ENCODE data around the gene SLC4A8.

Gene SLC4A8

DNA sequence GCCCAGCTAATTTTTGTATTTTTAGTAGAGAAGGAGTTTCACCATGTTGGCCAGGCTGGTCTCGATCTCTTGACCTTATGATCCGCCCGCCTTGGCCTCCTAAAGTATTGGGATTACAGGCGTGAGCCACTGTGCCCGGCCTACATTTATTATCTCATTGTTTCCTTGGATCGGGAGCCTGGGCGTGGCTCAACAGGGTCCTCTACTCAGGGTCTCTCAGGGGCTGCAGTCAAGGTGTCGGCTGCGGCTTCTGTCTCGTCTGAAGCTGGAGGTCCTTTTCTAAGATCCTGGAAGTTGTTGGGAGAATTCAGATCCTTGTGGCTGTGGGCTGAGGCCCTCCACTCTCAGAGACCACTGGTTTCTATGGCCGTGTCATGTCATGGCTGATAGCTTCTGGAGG lies 100.9 kb downstream of the SLC4A8 start:
- Histone ChIP-seq H3K9me3 (ENCODE audit: control insufficient read depth, insufficient read depth, low read depth, low read length) (no peaks in the 10 kb centered on the region), H3K4me3 (ENCODE audit: low read depth, low read length) (no peak overlapping the region), H3K4me1 (ENCODE audit: control insufficient read depth, insufficient read depth, low read length) (no peaks in the 10 kb centered on the region; the same call in 1 of the 2 replicates), H3K9ac (ENCODE audit: low read length) (no peak overlapping the region), H3K27ac (ENCODE audit: low read depth, low read length) (no peak overlapping the region), H3K27me3 (ENCODE audit: control insufficient read depth, insufficient read depth, low read length) (no peaks in the 10 kb centered on the region), H3K36me3 (ENCODE audit: control insufficient read depth, insufficient read depth, low read length) (no peaks in the 10 kb centered on the region)

DNA sequence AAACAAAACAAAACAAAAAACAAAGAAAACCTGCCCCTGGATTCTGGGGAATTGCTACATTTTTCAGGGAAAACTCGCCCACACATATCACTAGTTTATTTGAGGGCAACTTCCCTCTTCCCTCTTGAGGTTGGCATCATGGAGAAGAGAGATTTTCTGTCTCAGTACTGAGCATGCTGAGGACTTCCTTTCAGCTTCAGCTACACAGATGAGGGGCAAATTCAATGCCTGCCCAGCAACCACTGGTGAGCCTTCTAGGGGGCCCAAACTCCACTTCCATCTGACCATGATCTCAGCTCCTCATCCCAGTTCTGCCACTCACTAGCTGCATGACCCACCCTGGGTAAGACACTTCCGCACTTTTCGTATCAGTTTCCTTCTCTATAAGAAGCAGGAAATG lies 103.3 kb downstream of the SLC4A8 start:
- Histone ChIP-seq H3K9ac (ENCODE audit: low read length) (no peak overlapping the region), H3K27ac (ENCODE audit: low read depth, low read length) (no peak overlapping the region), H3K4me3 (ENCODE audit: low read depth, low read length) (no peak overlapping the region), H3K9me3 (ENCODE audit: control insufficient read depth, insufficient read depth, low read depth, low read length) (no peaks in the 10 kb centered on the region), H3K36me3 (ENCODE audit: control insufficient read depth, insufficient read depth, low read length) (no peaks in the 10 kb centered on the region), H3K27me3 (ENCODE audit: control insufficient read depth, insufficient read depth, low read length) (no peaks in the 10 kb centered on the region), H3K4me1 (ENCODE audit: control insufficient read depth, insufficient read depth, low read length) (peaks cover 12% of the 10 kb centered on the region)

DNA sequence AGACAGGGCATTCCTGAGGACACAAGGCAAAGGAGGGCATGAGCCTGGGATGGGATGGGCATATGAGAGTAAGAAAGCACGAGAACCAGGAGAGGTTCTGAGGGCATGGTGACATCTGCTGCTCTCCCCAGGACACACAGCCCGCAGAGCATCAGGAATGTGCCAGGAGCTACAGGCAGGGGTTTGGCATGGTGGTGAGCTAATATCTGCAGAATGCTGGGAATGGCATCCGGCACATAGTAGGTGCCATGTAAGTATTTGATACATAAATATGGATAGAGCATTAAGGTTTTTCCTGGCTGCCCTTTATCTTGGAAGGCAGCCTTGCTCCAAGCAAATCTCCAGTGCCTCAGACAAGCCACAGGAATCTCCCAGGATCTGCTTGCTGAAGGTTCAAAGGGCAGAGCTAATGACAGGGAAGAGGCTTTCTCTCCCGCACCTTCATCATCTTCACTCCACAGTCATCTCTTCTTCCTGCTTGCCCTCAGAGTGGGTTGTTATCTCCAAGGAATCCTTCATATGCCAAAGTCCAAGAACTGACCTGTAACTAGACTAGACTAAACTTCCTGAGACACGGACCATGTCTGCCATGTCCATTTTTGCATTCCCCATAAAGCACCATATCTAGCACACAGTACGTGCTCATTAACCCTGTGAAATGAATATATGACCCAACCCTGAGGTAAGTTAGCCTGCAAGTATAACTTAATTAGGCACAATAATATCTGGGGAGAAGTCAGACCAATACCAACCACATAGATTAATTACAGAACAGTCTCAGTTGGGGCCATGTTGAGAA lies 104.4 kb downstream of the SLC4A8 start:
- no peak overlapping the region for H3K27ac ChIP-seq (ENCODE audit: low read depth, low read length)
- no peaks in the 10 kb centered on the region for H3K36me3 ChIP-seq (ENCODE audit: control insufficient read depth, insufficient read depth, low read length)
- H3K9me3 ChIP-seq (ENCODE audit: control insufficient read depth, insufficient read depth, low read depth, low read length) = no peaks in the 10 kb centered on the region
- H3K4me1 ChIP-seq (ENCODE audit: control insufficient read depth, insufficient read depth, low read length) = peaks cover 18% of the 10 kb centered on the region
- H3K4me3 ChIP-seq (ENCODE audit: low read depth, low read length) = no peak overlapping the region
- no peaks in the 10 kb centered on the region for H3K27me3 ChIP-seq (ENCODE audit: control insufficient read depth, insufficient read depth, low read length)
- H3K9ac ChIP-seq (ENCODE audit: low read length) = no peak overlapping the region

DNA sequence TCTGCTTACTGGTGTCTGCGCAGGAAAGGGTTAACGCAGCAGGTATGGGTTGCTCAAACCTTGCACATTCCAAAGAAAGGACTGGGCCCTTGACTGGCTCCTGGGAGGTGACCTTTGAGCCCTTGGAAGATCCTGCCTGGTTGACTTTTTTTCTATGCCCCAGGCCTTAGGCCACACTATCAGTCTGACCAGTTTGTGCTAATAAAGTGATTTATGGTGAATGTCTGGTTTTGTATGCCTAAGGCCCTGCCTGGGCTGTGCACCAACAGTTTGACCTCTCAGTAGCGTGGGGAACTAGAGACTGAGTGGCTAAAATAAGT lies 105.0 kb downstream of the SLC4A8 start:
- H3K4me1 ChIP-seq (ENCODE audit: control insufficient read depth, insufficient read depth, low read length) = peaks cover 22% of the 10 kb centered on the region
- H3K36me3 ChIP-seq (ENCODE audit: control insufficient read depth, insufficient read depth, low read length) = no peaks in the 10 kb centered on the region
- no peak overlapping the region for H3K27ac ChIP-seq (ENCODE audit: low read depth, low read length)
- H3K4me3 ChIP-seq (ENCODE audit: low read depth, low read length) = no peak overlapping the region
- no peaks in the 10 kb centered on the region for H3K27me3 ChIP-seq (ENCODE audit: control insufficient read depth, insufficient read depth, low read length)
- no peak overlapping the region for H3K9ac ChIP-seq (ENCODE audit: low read length)
- H3K9me3 ChIP-seq (ENCODE audit: control insufficient read depth, insufficient read depth, low read depth, low read length) = no peaks in the 10 kb centered on the region

DNA sequence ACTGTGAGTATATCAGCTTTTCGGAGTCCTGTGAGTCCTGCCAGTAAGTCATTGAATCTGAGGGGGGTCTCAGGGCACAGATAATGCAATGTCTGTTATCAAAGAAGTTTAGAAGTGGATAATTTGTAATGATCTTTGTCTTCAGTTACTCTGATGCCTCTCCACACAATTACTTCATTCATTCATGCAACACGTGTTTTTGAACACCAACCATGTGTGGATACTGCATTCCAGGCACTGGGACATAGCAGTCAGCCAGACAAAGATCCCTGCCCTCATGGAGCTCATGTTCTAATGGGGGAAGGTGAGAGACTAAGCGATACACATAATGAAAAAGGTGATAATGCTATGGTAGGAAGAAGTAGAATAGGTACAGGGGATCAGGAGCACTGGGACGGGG lies 105.6 kb downstream of the SLC4A8 start:
- Histone ChIP-seq H3K36me3 (ENCODE audit: control insufficient read depth, insufficient read depth, low read length) (no peaks in the 10 kb centered on the region), H3K4me1 (ENCODE audit: control insufficient read depth, insufficient read depth, low read length) (peaks cover 24% of the 10 kb centered on the region), H3K9ac (ENCODE audit: low read length) (no peak overlapping the region), H3K27me3 (ENCODE audit: control insufficient read depth, insufficient read depth, low read length) (no peaks in the 10 kb centered on the region), H3K4me3 (ENCODE audit: low read depth, low read length) (no peak overlapping the region), H3K27ac (ENCODE audit: low read depth, low read length) (no peak overlapping the region), H3K9me3 (ENCODE audit: control insufficient read depth, insufficient read depth, low read depth, low read length) (no peaks in the 10 kb centered on the region)

DNA sequence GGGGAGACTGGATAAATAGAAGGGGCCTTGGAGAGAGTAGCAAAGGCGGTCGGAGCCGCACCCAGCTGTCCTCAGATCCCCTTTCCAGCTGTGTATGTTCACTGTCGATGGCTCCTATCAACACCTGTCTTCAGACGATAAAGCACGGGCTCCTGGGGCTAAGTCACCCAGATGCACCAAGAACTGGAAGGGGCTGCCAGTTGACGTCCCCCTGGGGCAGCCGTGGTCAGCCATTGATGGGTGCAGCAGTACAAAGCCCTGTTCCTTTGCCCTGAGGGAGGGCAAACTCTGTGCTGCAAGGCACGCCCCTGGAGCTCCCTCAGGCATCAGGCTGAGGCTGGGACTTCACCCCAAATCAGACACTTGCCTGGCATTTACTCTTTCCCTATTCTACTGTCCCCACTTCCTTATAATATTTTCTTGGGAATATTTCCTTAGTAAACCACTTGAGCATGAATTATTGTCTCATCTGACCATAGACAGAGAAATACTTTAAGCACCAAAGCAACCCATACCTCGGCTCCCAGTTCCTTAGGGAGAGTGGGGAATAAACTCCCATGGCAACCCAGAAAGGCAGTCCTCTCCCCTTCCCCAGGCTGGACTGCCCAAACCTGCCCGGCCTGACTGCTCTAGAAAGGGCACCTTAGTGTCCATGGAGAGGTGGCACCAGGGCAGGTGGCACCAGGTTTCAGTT lies 106.8 kb downstream of the SLC4A8 start:
- Histone ChIP-seq H3K4me3 (ENCODE audit: low read depth, low read length) (no peak overlapping the region), H3K9ac (ENCODE audit: low read length) (no peak overlapping the region), H3K36me3 (ENCODE audit: control insufficient read depth, insufficient read depth, low read length) (no peaks in the 10 kb centered on the region), H3K9me3 (ENCODE audit: control insufficient read depth, insufficient read depth, low read depth, low read length) (no peaks in the 10 kb centered on the region), H3K4me1 (ENCODE audit: control insufficient read depth, insufficient read depth, low read length) (peaks cover 24% of the 10 kb centered on the region), H3K27ac (ENCODE audit: low read depth, low read length) (no peak overlapping the region), H3K27me3 (ENCODE audit: control insufficient read depth, insufficient read depth, low read length) (no peaks in the 10 kb centered on the region)

DNA sequence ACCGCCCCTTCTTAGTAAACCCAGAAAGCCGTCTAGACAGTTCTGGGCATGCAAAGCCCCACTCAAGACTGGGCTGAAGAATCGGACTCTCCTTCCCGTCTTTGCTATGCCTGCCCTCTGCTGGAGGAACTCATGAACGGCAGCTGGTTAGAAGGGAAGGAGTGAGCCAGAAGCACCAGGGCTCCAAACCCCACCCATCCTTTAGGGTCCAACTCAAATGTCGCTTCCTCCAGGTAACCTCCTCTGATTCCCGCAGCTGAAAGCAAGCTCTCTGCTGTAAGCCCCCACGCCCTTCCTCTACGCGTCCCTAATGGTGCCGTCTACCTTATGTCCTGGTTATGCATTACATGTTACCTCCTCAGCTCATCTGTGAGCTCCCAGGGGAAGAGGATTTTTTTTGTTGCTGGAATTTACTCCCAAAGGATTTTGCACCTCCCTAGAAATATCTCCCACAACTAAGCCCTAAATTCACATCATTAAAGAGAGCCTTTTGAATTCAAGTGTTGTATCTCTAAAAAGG lies 107.4 kb downstream of the SLC4A8 start:
- Histone ChIP-seq H3K36me3 (ENCODE audit: control insufficient read depth, insufficient read depth, low read length) (no peaks in the 10 kb centered on the region), H3K4me1 (ENCODE audit: control insufficient read depth, insufficient read depth, low read length) (peaks cover 29% of the 10 kb centered on the region), H3K9me3 (ENCODE audit: control insufficient read depth, insufficient read depth, low read depth, low read length) (no peaks in the 10 kb centered on the region), H3K27me3 (ENCODE audit: control insufficient read depth, insufficient read depth, low read length) (no peaks in the 10 kb centered on the region), H3K4me3 (ENCODE audit: low read depth, low read length) (0 out of 2 replicates have a peak overlapping the region, but pooled peaks have one; percentile 21), H3K27ac (ENCODE audit: low read depth, low read length) (no peak overlapping the region), H3K9ac (ENCODE audit: low read length) (no peak overlapping the region)

DNA sequence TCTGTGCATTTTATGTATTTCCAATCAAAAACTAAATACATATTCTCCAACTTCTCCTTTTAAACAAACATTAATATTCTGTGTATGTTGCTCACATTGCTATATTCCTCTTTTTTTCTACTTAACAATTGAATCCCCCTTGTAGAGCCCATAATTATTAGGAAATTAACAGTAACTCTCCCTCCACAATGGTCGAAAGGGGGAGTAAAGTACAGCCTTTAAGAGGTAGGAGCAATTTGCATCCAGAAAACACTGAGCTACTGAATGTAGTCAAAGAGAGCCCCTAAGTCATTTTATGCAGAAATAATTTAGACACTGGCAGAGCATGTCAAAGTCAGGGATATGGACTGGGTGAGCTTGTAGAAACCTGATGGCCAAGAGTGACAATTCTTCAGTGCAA lies 109.2 kb downstream of the SLC4A8 start:
- H3K9ac ChIP-seq (ENCODE audit: low read length) = no peak overlapping the region
- H3K27ac ChIP-seq (ENCODE audit: low read depth, low read length) = no peak overlapping the region
- peaks cover 34% of the 10 kb centered on the region for H3K4me1 ChIP-seq (ENCODE audit: control insufficient read depth, insufficient read depth, low read length)
- H3K4me3 ChIP-seq (ENCODE audit: low read depth, low read length) = no peak overlapping the region
- H3K9me3 ChIP-seq (ENCODE audit: control insufficient read depth, insufficient read depth, low read depth, low read length) = no peaks in the 10 kb centered on the region
- H3K36me3 ChIP-seq (ENCODE audit: control insufficient read depth, insufficient read depth, low read length) = no peaks in the 10 kb centered on the region
- H3K27me3 ChIP-seq (ENCODE audit: control insufficient read depth, insufficient read depth, low read length) = no peaks in the 10 kb centered on the region

DNA sequence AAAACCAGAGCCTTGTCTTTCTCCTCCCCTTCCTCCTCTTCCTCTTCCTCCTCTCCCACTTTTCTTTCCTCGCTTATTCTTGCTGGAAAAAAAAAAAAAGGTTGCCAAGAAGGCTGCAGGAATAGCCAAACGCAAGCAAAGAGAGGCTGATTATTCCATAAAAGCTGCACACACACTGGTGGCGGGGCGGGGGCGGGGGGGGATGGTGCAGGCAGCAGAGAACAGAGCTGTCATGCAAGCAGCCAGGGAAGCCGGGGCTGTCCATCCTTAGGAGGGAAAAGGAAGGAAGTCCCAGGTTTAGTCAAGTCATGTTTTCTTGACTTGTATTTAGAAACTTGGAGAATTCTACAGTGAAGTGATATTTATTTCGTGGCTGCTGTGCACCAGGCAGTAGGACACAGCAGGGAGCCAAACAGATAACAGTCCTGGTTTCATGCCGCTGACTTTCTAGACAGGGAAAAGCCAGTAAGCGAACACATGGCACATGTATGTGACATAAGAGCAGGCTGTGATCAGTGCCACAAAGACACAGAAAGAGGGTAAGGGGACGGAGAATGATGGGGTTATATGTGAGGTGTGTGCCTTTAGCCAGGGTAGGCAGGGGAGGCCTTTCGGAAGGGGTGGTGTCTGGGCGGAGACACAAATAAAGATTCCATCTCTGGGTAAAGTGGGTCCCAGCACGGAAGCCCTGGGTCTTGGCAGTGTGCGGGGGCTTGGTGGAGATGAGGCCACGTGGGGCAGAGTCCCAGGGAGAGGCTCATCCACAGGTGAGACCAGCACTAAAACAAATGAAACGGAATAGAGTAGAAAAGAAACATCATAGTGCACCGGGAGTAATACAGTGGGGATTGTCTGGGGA lies 109.8 kb downstream of the SLC4A8 start:
- Histone ChIP-seq H3K4me1 (ENCODE audit: control insufficient read depth, insufficient read depth, low read length) (peaks cover 34% of the 10 kb centered on the region), H3K36me3 (ENCODE audit: control insufficient read depth, insufficient read depth, low read length) (no peaks in the 10 kb centered on the region), H3K9me3 (ENCODE audit: control insufficient read depth, insufficient read depth, low read depth, low read length) (no peaks in the 10 kb centered on the region), H3K27ac (ENCODE audit: low read depth, low read length) (no peak overlapping the region), H3K9ac (ENCODE audit: low read length) (no peak overlapping the region), H3K27me3 (ENCODE audit: control insufficient read depth, insufficient read depth, low read length) (no peaks in the 10 kb centered on the region), H3K4me3 (ENCODE audit: low read depth, low read length) (no peak overlapping the region)

DNA sequence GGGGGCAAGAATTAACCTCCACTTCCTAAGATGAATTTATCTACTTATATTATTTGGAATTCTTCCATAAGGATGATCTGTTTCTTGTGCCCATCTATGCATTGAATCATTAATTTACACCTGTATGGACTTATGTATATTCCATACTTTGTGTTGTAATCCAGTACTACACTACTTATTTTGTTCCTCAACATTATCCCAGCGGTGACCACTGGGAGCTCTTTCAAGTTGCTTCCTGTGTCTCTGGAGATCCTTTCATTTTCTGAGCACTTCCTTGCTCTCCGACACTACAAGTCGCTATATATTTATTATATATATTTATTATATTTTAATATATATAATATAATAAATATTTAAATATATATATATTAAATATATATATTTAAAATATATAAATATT lies 111.5 kb downstream of the SLC4A8 start:
- Histone ChIP-seq H3K4me3 (ENCODE audit: low read depth, low read length) (no peak overlapping the region), H3K27ac (ENCODE audit: low read depth, low read length) (no peak overlapping the region), H3K9ac (ENCODE audit: low read length) (no peak overlapping the region), H3K9me3 (ENCODE audit: control insufficient read depth, insufficient read depth, low read depth, low read length) (no peaks in the 10 kb centered on the region), H3K27me3 (ENCODE audit: control insufficient read depth, insufficient read depth, low read length) (no peaks in the 10 kb centered on the region), H3K36me3 (ENCODE audit: control insufficient read depth, insufficient read depth, low read length) (no peaks in the 10 kb centered on the region), H3K4me1 (ENCODE audit: control insufficient read depth, insufficient read depth, low read length) (peaks cover 34% of the 10 kb centered on the region)

DNA sequence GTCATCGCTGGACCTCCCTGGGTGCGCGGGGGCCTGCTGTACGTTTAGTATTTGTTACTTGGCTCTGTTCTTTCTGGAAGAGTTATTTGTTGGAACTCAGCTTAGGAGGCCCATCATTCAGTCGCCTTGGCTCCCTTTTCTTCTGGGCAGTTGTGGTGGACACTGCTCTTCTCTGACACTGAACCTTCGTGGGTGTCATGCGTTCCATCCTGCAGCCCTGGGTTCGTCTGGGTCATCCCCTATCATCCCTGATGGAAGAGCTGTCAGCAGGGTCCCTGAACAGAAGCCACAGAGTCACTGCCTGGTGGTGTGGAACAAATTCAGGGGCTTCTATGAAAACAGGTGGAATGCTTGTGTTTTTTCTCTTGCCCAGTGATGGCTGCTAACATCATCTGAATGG lies 113.5 kb downstream of the SLC4A8 start:
- Histone ChIP-seq H3K27me3 (ENCODE audit: control insufficient read depth, insufficient read depth, low read length) (no peaks in the 10 kb centered on the region), H3K36me3 (ENCODE audit: control insufficient read depth, insufficient read depth, low read length) (no peaks in the 10 kb centered on the region), H3K27ac (ENCODE audit: low read depth, low read length) (no peak overlapping the region), H3K9ac (ENCODE audit: low read length) (no peak overlapping the region), H3K9me3 (ENCODE audit: control insufficient read depth, insufficient read depth, low read depth, low read length) (no peaks in the 10 kb centered on the region), H3K4me3 (ENCODE audit: low read depth, low read length) (no peak overlapping the region), H3K4me1 (ENCODE audit: control insufficient read depth, insufficient read depth, low read length) (peaks cover 26% of the 10 kb centered on the region)
